Lower leg skin (tissue), 3 donors: Measurements from ENCODE around the gene C5orf46.

Experiments used
- CTCF ChIP-seq, 3 donors: fragments of 450-650 bp; IDR thresholded peaks; one replicate each; pipeline ENCODE4 v1.5.1; 2016; ENCODE audit warnings: antibody characterized with exemption in 3 of 3, mild to moderate bottlenecking in 3 of 3, moderate library complexity in 2 of 3
- POLR2A ChIP-seq, 2 donors: fragments of 450-650 bp; IDR thresholded peaks; one replicate each; pipeline ENCODE4 v1.6.1; 2016 to 2017; ENCODE audit warnings: antibody characterized with exemption in 2 of 2, mild to moderate bottlenecking in 1 of 2, moderate library complexity in 1 of 2

GRCh38 chr5:147927901-147928300 lies 21.6 kb upstream of the C5orf46 start:
- TF ChIP-seq CTCF (IDR thresholded peaks at IDR 0.05) (no peak), POLR2A (IDR thresholded peaks at IDR 0.05) (no peak)
